SKM-1 treated with dmso at 0.1 percent for 144 hours (cell line): ENCODE results near the gene HELZ.

Experiments used
- DNase-seq: peaks from one replicate; lab custom pipeline; 2025; ENCODE audit not compliant: unreplicated experiment; lab: John Stamatoyannopoulos, UW

HELZ gene

GRCh38 chr17:67238991-67239390, 6.0 kb downstream of the HELZ start:
- no peak for DNase-seq

- no peak for DNase-seq
Measured at GRCh38 chr17:67232441-67232840, 12.6 kb downstream of the HELZ start.

GRCh38 chr17:67229109-67229955, 15.7 kb downstream of the HELZ start:
- no peak for DNase-seq

- no peak for DNase-seq
Measured at GRCh38 chr17:67227488-67227887, 17.5 kb downstream of the HELZ start.

- DNase-seq = no peak
Measured at GRCh38 chr17:67225316-67225715, 19.7 kb downstream of the HELZ start.

- DNase-seq = no peak
Measured at GRCh38 chr17:67224736-67225135, 20.3 kb downstream of the HELZ start.

- DNase-seq = no peak
Measured at GRCh38 chr17:67223924-67224323, 21.1 kb downstream of the HELZ start.

- peak; percentile 36 for DNase-seq
Measured at GRCh38 chr17:67221062-67221998, 23.7 kb downstream of the HELZ start.

- no peak for DNase-seq
Measured at GRCh38 chr17:67218385-67218950, 26.5 kb downstream of the HELZ start.

GRCh38 chr17:67217446-67217845, 27.6 kb downstream of the HELZ start:
- DNase-seq = no peak

- DNase-seq = no peak
Measured at GRCh38 chr17:67216578-67217320, 28.2 kb downstream of the HELZ start.

GRCh38 chr17:67215991-67216421, 29.0 kb downstream of the HELZ start:
- DNase-seq = no peak

GRCh38 chr17:67212714-67213417, 32.1 kb downstream of the HELZ start:
- DNase-seq = peak; percentile 47

GRCh38 chr17:67212231-67212630, 32.8 kb downstream of the HELZ start:
- no peak for DNase-seq

- DNase-seq = peak; percentile 86
Measured at GRCh38 chr17:67211742-67212141, 33.3 kb downstream of the HELZ start.

- DNase-seq = no peak
Measured at GRCh38 chr17:67210915-67211314, 34.1 kb downstream of the HELZ start.

- DNase-seq = no peak
Measured at GRCh38 chr17:67208232-67208631, 36.8 kb downstream of the HELZ start.

- no peak for DNase-seq
Measured at GRCh38 chr17:67203818-67204217, 41.2 kb downstream of the HELZ start.

GRCh38 chr17:67202503-67202902, 42.5 kb downstream of the HELZ start:
- no peak for DNase-seq

- DNase-seq = no peak
Measured at GRCh38 chr17:67200727-67201301, 44.2 kb downstream of the HELZ start.
